ENCODE data around the gene OXNAD1. TPM values are rescaled to one million over a fixed set of nuclear protein-coding genes. Genes with fewer than 3 reads are reported as not detected.

OXNAD1 gene
- total and polyA plus RNA-seq, 10 of the 15 experiments (the other 5 are each of a cell fraction or from before 2014, with no cell fraction given) = 5.6 to 27.8 (median 16.2) TPM

GRCh38 chr3:16322189-16322588, 57.2 kb downstream of the OXNAD1 start:
- H3K4me3 ChIP-seq = no peak overlapping the region
- ChIA-PET CTCF (interaction anchor here (0.6 to 4.8 kb wide), 2 partner anchors 9 to 55 kb away, joined by 3 to 23 read pairs; partner anchors contain the start of genes DPH3 and OXNAD1), SMC1A (ENCODE audit: uncharacterized antibody, unreplicated experiment) (interaction anchor here (1.4 to 2.2 kb wide), 2 partner anchors 21 to 27 kb away, joined by 3 to 6 read pairs; no protein-coding TSS in a partner anchor), POLR2A (interaction anchor here (1.1 kb wide), 1 partner anchor 8 kb away, joined by 3 read pairs; no protein-coding TSS in a partner anchor), RAD21 (ENCODE audit: unreplicated experiment) (no interaction called here)
- intact Hi-C loops (cut with micrococcal nuclease; ENCODE audit: unreplicated experiment) = no loop called here
- no peak overlapping the region for H3K4me2 ChIP-seq (ENCODE audit: control insufficient read depth, insufficient read depth)
- ATAC-seq = no peak
- H3K27ac ChIP-seq (ENCODE audit: control insufficient read depth, insufficient read depth) = no peak overlapping the region
- no peak overlapping the region for H2AFZ ChIP-seq (ENCODE audit: control insufficient read depth, low read depth, low read length)
- H3K9ac ChIP-seq (ENCODE audit: control insufficient read depth, insufficient read depth, low read length) = no peak overlapping the region
- H4K20me1 ChIP-seq (ENCODE audit: control insufficient read depth, insufficient read depth) = no peaks in the 10 kb centered on the region
- in situ Hi-C loops (cut with MboI) = no loop called here
- H3K27me3 ChIP-seq (replicated peaks in 1 of 2; ENCODE audit: control insufficient read depth in 2 of 2, insufficient read depth in 2 of 2, low read length in 1 of 2) = no peaks in the 10 kb centered on the region
- H3K79me2 ChIP-seq (ENCODE audit: control insufficient read depth, insufficient read depth, low read length) = no peaks in the 10 kb centered on the region
- no peaks in the 10 kb centered on the region for H3K4me1 ChIP-seq (ENCODE audit: control insufficient read depth, insufficient read depth, low read length)
- BruUV-seq (replicated peaks) = no TSS peak
- H3K36me3 ChIP-seq (ENCODE audit: control insufficient read depth in 2 of 2, insufficient read depth in 2 of 2, low read length in 1 of 2) = peaks cover 44 to 46% of the 10 kb centered on the region in 2 experiments
- WGBS (ENCODE audit: insufficient coverage, insufficient replicate concordance, low lambda C conversion rate, missing lambda C conversion rate) = 74% methylated on average over 5 of the region's 5 CpGs
- H3K9me3 ChIP-seq (replicated peaks; ENCODE audit: control insufficient read depth, insufficient read depth, low read length) = no peaks in the 10 kb centered on the region
- FAIRE-seq = no peak
- no peak for DNase-seq (ENCODE audit: low read depth, low spot score)
- TF ChIP-seq WRNIP1 (IDR thresholded peaks at IDR 0.05; ENCODE audit: borderline replicate concordance, low read depth, low read length) (no peak), BCLAF1 (IDR thresholded peaks at IDR 0.05) (no peak), LARP7 (IDR thresholded peaks at IDR 0.05) (no peak), ZNF24 (IDR thresholded peaks at IDR 0.05) (no peak), TARDBP (IDR thresholded peaks at IDR 0.05; ENCODE audit: borderline replicate concordance) (no peak), FOXK2 (IDR thresholded peaks at IDR 0.05) (no peak), ZBTB40 (IDR thresholded peaks at IDR 0.05; ENCODE audit: borderline replicate concordance) (no peak), IRF3 (IDR thresholded peaks at IDR 0.05) (no peak), TCF3 (IDR thresholded peaks at IDR 0.05; ENCODE audit: borderline replicate concordance, insufficient read depth, low read depth, low read length) (no peak), NFXL1 (IDR thresholded peaks at IDR 0.05; ENCODE audit: borderline replicate concordance) (no peak), SUPT20H (IDR thresholded peaks at IDR 0.05; ENCODE audit: borderline replicate concordance, control insufficient read depth, low read depth, low read length) (no peak), SMAD5 (IDR thresholded peaks at IDR 0.05; ENCODE audit: low read depth) (no peak), ZBTB11 (CRISPR knock-in tag; IDR thresholded peaks at IDR 0.05) (no peak)
